Karpas-422 (cell line): Measurements from ENCODE around the gene NFIL3. TPM values are rescaled to one million over a fixed set of nuclear protein-coding genes. Genes with fewer than 3 reads are reported as not detected.
"Not testable (repeated sequence)": the region's sequence is repeated elsewhere in the genome, so short reads cannot be mapped to it uniquely, and the experiment has no call there.

ENCODE experiments used
- DNase-seq: peaks from one replicate; pipeline ENCODE4 v3.0.0-alpha.2; 2015
- H2AFZ ChIP-seq: fragments of 200-600 bp; sonication (generic); 2 replicates; pipeline ENCODE4 v1.6.1; 2014; ENCODE audit warnings: antibody characterized with exemption, low read length, mixed read lengths
- H3K27ac ChIP-seq: fragments of 200-600 bp; sonication (generic); 2 replicates; pipeline ENCODE4 v1.5.1; 2014; ENCODE audit warnings: mild to moderate bottlenecking, low read length, moderate library complexity
- H3K27me3 ChIP-seq: fragments of 200-600 bp; sonication (generic); 2 replicates; pipeline ENCODE4 v1.6.1; 2014; ENCODE audit warnings: low read length, mixed read lengths
- H3K36me3 ChIP-seq: fragments of 200-600 bp; sonication (generic); 2 replicates; pipeline ENCODE4 v1.6.1; 2014; ENCODE audit warnings: low read length, mixed read lengths; ENCODE audit not compliant: insufficient read depth
- H3K4me1 ChIP-seq: fragments of 200-600 bp; sonication (generic); 2 replicates; pipeline ENCODE4 v1.6.1; 2014; ENCODE audit warnings: mild to moderate bottlenecking, low read length, mixed read lengths
- H3K4me2 ChIP-seq: fragments of 200-600 bp; sonication (generic); 2 replicates; pipeline ENCODE4 v1.6.1; 2014; ENCODE audit warnings: low read length, low read depth, mild to moderate bottlenecking; ENCODE audit not compliant: poor library complexity, severe bottlenecking
- H3K4me3 ChIP-seq: fragments of 200-600 bp; sonication (generic); 2 replicates; pipeline ENCODE4 v1.5.1; 2014; ENCODE audit warnings: mild to moderate bottlenecking, antibody characterized with exemption, low read length, mixed read lengths
- H3K79me2 ChIP-seq: fragments of 200-600 bp; sonication (generic); 2 replicates; pipeline ENCODE4 v1.6.1; 2014; ENCODE audit warnings: mild to moderate bottlenecking, low read length, mixed read lengths
- H3K9ac ChIP-seq: fragments of 200-600 bp; sonication (generic); 2 replicates; pipeline ENCODE4 v1.6.0; 2014; ENCODE audit warnings: low read length
- H3K9me2 ChIP-seq: fragments of 200-600 bp; sonication (generic), shearing (Covaris generic); replicated peaks from 2 replicates; pipeline ENCODE4 v1.6.0; 2014; ENCODE audit warnings: mild to moderate bottlenecking, low read length, moderate library complexity; ENCODE audit not compliant: insufficient read depth
- H3K9me3 ChIP-seq: fragments of 300-700, 200-600 bp; sonication (generic); 2 replicates; pipeline ENCODE4 v1.6.1; 2014; ENCODE audit warnings: low read length, mixed read lengths
- H4K20me1 ChIP-seq: fragments of 200-600 bp; sonication (generic); 2 replicates; pipeline ENCODE4 v1.6.1; 2014; ENCODE audit warnings: mild to moderate bottlenecking, antibody characterized with exemption, low read length, low read depth; ENCODE audit not compliant: insufficient read depth
- total RNA-seq: library from RNA; depleted of rRNA; stranded (reverse); fragments of >200 nt; shearing (Covaris generic); gene quantifications from 2 replicates; pipeline ENCODE4 v1.2.3, GENCODE V29; 2014; ENCODE audit warnings: low replicate concordance; rRNA removed

NFIL3 gene, protein sequence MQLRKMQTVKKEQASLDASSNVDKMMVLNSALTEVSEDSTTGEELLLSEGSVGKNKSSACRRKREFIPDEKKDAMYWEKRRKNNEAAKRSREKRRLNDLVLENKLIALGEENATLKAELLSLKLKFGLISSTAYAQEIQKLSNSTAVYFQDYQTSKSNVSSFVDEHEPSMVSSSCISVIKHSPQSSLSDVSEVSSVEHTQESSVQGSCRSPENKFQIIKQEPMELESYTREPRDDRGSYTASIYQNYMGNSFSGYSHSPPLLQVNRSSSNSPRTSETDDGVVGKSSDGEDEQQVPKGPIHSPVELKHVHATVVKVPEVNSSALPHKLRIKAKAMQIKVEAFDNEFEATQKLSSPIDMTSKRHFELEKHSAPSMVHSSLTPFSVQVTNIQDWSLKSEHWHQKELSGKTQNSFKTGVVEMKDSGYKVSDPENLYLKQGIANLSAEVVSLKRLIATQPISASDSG
- total RNA-seq, result 1.9 and 4.1 TPM in 2 replicates

DNA sequence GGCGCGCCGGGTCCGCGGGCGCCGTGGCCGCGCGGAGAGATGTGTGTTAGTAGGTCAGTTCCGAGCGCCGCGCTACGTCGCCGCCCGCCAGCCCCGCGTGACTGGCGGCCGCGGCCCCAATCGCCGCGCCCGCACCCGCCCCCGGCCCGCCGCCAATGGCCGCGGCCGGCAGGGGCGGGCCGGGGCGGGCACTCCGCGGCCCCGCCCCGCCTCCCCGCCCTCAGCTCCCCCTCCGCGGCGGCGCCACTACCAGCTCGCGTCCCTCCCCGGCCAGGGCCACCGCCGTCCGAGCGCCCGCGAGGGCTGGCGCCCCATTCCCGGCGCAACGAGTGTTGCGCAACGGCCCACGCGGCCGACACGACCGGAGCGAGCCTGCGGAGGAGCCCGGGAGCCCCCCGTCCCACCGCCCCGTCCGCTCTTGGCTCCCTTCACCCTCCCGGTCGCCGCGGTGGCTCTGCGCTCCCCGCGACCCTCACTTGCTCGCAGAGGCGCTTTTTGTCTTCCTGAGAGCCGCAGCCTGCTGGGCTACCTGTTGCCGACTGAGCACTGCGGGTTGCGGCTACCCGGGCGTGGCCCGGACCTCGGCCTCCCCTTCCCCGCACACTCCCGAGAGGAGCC lies at the start of gene NFIL3:
Gene NFIL3 (minus strand): TSS at position 48 of the 618 bp plus-strand sequence. CDS start 13,098 bp downstream, outside the sequence.
- peaks cover 28% of the 10 kb centered on the region for H3K4me1 ChIP-seq
- peak within 1 kb of the TSS; percentile 83 for H3K9ac ChIP-seq
- H3K36me3 ChIP-seq, result no peaks in the 10 kb centered on the region
- DNase-seq, result peak; percentile 89
- H2AFZ ChIP-seq, result peak within 1 kb of the TSS; percentile 99
- no peak within 1 kb of the TSS for H3K27ac ChIP-seq
- H3K9me3 ChIP-seq, result no peaks in the 10 kb centered on the region
- H3K4me3 ChIP-seq, result peak within 1 kb of the TSS; percentile 94
- peaks cover 34% of the 10 kb centered on the region for H4K20me1 ChIP-seq
- 0 out of 2 replicates have a peak, but pooled peaks cover 6% of the 10 kb centered on the region for H3K27me3 ChIP-seq
- no peaks in the 10 kb centered on the region for H3K9me2 ChIP-seq
- H3K4me2 ChIP-seq, result peak within 1 kb of the TSS; percentile 97
- 0 out of 2 replicates have a peak, but pooled peaks cover 4% of the 10 kb centered on the region for H3K79me2 ChIP-seq

DNA sequence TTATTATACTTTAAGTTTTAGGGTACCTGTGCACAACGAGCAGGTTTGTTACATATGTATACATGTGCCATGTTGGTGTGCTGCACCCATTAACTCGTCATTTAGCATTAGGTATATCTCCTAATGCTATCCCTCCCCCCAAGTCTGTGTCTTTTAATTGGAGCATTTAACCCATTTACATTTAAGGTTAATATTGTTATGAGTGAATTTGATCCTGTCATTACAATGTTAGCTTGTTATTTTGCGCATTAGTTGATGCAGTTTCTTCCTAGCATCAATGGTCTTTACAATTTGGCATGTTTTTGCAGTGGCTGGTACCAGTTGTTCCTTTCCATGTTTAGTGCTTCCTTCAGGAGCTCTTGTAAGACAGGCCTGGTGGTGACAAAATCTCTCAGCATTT lies 47.9 kb upstream of the NFIL3 start:
- not testable (repeated sequence) for H3K9me3 ChIP-seq, H3K9ac ChIP-seq, H4K20me1 ChIP-seq, H3K36me3 ChIP-seq, H3K27ac ChIP-seq, H3K4me1 ChIP-seq, DNase-seq, H2AFZ ChIP-seq, H3K9me2 ChIP-seq, H3K4me3 ChIP-seq, H3K27me3 ChIP-seq, H3K79me2 ChIP-seq, H3K4me2 ChIP-seq

DNA sequence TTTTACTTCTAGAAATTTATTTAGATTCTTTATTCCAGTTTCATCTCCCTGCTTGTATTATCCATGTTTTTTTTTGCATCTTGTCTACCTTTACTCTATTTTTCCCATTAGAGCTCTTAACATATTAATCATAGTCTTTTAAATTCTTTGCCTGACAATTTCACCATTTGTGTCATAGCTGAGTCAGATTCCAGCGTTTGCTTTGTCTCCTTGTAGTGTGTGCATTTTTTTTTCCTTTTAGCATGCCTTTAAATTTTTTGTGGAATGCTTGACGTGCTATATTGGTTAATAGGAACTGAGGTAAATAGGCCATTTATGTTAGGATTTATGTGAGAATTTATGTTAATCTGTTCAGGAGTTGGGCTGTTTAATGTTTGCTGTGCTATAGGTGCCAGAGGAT lies 41.8 kb upstream of the NFIL3 start:
- H4K20me1 ChIP-seq, result no peaks in the 10 kb centered on the region

DNA sequence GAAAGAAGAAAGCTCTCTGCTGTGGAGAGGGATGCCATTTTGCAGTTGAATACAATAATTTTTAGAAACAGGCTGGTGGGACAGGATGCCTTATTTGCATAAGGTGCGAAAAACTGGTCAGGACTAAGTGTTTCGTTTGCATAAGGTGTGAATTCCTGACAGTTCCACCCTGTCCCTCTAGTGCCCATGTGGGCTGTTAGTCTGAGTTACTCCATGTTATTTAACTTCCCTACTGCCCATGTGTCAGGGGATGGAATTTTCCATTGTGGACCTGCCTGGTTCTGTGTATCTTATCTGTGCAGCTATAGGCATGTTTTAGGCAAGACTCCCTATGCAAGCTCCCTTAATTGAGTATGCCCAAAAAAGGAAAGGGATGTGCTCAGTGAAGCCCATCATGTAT lies 35.3 kb upstream of the NFIL3 start:
- Histone ChIP-seq H3K4me2 (no peak overlapping the region), H2AFZ (no peak overlapping the region), H3K79me2 (no peaks in the 10 kb centered on the region), H3K27me3 (no peaks in the 10 kb centered on the region), H3K36me3 (no peaks in the 10 kb centered on the region), H3K9me3 (no peaks in the 10 kb centered on the region), H3K4me1 (no peaks in the 10 kb centered on the region), H3K9me2 (no peaks in the 10 kb centered on the region), H3K9ac (no peak overlapping the region), H3K27ac (no peak overlapping the region), H3K4me3 (no peak overlapping the region), H4K20me1 (no peaks in the 10 kb centered on the region)
- DNase-seq, result no peak

More for the DNA sequence above, 41.8 kb upstream of the NFIL3 start:
- Histone ChIP-seq H2AFZ (no peak overlapping the region), H3K9me3 (no peaks in the 10 kb centered on the region), H3K79me2 (no peaks in the 10 kb centered on the region), H3K9me2 (no peaks in the 10 kb centered on the region), H3K9ac (no peak overlapping the region), H3K36me3 (no peaks in the 10 kb centered on the region), H3K4me2 (no peak overlapping the region), H3K27ac (no peak overlapping the region), H3K27me3 (no peaks in the 10 kb centered on the region), H3K4me3 (no peak overlapping the region), H3K4me1 (no peaks in the 10 kb centered on the region)
- DNase-seq, result no peak

DNA sequence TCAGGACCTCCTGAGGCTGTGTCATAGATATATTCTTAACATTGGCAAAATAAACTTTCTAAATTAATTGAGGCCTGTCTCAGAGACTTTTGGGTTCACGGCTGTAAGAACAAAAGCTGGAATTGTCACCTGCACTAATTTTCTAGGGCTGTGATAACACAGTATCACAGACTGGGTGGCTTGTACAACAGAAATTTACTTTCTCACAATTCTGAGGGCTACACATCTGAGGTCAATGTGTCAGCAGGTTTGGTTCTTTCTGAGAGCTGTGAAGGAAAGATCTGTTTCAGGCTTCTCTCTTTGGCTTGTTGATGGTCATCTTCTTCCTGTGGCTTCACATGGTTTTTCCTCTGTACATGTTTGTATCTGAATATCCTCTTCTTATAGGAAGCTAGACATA lies 29.2 kb upstream of the NFIL3 start:
- Histone ChIP-seq H3K9me3 (no peaks in the 10 kb centered on the region), H3K9me2 (no peaks in the 10 kb centered on the region), H3K79me2 (no peaks in the 10 kb centered on the region), H3K4me1 (no peaks in the 10 kb centered on the region), H4K20me1 (no peaks in the 10 kb centered on the region), H3K27ac (no peak overlapping the region), H3K9ac (no peak overlapping the region), H3K36me3 (no peaks in the 10 kb centered on the region), H3K27me3 (no peaks in the 10 kb centered on the region), H3K4me3 (no peak overlapping the region), H2AFZ (no peak overlapping the region), H3K4me2 (no peak overlapping the region)
- DNase-seq, result no peak

DNA sequence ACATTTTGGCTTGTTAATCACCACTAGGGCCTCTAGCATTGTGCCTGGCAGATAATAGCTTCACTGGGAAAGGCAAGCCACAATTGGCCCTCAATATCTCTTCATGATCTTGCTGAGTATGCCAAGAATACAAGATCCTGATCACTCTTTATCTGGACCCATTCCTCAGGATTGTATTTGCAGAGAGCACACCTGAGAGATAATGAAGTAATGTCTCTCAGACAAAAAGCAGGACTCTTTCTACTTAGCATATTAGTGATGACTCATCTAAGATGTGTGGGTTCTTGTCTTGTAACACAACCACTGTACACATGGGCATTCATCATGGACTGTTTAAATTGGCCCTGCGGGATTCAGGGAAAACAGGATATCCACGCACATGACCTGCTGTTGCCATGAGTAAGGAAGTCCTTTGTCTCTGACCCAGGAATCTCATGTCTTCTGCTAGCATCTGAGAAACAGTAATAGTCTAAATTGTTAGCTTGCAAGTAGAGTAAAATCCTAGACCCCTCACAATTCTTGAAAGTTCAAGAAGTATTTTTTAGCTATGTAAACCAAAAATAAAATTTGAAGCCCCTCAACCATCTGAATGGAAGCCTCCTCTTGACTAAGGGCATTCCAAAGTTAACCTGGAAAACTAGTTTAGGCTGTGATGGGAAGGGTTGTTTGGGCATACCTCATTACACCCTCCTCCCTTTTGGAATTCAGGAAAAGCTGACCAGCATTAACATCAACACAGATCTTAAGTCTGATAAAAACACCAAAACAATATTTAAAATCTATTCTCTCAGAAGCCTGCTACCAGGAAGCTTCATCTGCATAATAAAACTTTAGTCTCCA lies 28.0 kb upstream of the NFIL3 start:
- H3K4me2 ChIP-seq, result no peak overlapping the region
- no peaks in the 10 kb centered on the region for H3K4me1 ChIP-seq
- no peak overlapping the region for H3K27ac ChIP-seq
- DNase-seq, result no peak
- no peaks in the 10 kb centered on the region for H3K27me3 ChIP-seq
- H3K79me2 ChIP-seq, result no peaks in the 10 kb centered on the region
- H3K4me3 ChIP-seq, result no peak overlapping the region
- no peaks in the 10 kb centered on the region for H3K9me3 ChIP-seq
- H3K36me3 ChIP-seq, result no peaks in the 10 kb centered on the region
- no peak overlapping the region for H3K9ac ChIP-seq
- H4K20me1 ChIP-seq, result no peaks in the 10 kb centered on the region
- H3K9me2 ChIP-seq, result no peaks in the 10 kb centered on the region
- no peak overlapping the region for H2AFZ ChIP-seq

DNA sequence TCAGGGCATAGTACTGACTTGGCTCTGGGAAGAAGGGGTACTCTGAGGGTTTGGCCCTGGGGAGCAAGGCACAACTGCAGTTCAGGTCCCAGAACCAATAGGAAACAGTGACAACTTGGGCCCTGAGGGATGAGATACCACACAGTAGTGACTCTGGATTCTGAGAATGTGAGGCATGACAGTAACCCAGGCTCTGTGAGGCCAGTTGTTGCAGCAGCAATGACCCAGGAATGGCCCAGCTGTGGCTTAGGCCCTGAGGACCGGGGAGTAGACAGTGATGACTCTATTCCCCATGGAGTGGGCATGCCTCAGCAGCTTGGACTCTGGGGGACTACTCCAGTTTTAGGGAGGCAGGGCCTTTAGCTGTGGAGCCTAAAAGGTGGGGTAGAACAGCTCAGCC lies 21.5 kb upstream of the NFIL3 start:
- Histone ChIP-seq H3K36me3 (no peaks in the 10 kb centered on the region), H3K4me3 (no peak overlapping the region), H2AFZ (no peak overlapping the region), H3K9ac (no peak overlapping the region), H3K4me1 (no peaks in the 10 kb centered on the region), H3K4me2 (no peak overlapping the region), H4K20me1 (no peaks in the 10 kb centered on the region), H3K9me2 (no peaks in the 10 kb centered on the region), H3K27me3 (no peaks in the 10 kb centered on the region), H3K79me2 (no peaks in the 10 kb centered on the region), H3K9me3 (peaks cover 7% of the 10 kb centered on the region), H3K27ac (no peak overlapping the region)
- DNase-seq, result no peak

DNA sequence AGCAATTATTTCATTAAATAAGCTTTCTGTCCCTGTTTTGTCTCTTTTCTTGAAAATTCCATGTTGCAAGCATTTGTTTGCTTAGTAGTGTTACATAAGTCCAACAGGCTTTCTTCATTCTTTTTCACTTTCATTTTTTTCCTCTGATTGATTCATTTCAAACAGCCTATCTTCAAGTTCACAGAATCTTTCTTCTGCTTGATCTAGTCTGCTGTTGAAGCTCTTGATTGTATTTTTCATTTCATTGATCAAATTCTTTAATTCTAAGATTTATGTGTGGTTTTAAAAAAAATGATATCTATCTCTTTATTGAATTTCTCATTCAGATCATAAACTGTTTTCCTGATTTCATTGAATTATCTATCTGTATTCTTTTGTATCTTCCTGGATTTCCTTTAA lies 20.4 kb upstream of the NFIL3 start:
- no peaks in the 10 kb centered on the region for H3K9me2 ChIP-seq
- H3K4me2 ChIP-seq, result no peak overlapping the region
- H3K4me1 ChIP-seq, result no peaks in the 10 kb centered on the region
- H3K79me2 ChIP-seq, result no peaks in the 10 kb centered on the region
- H3K4me3 ChIP-seq, result no peak overlapping the region
- H2AFZ ChIP-seq, result no peak overlapping the region
- no peak for DNase-seq
- peaks cover 7% of the 10 kb centered on the region for H3K9me3 ChIP-seq
- no peaks in the 10 kb centered on the region for H3K27me3 ChIP-seq
- no peak overlapping the region for H3K27ac ChIP-seq
- H4K20me1 ChIP-seq, result no peaks in the 10 kb centered on the region
- no peaks in the 10 kb centered on the region for H3K36me3 ChIP-seq
- no peak overlapping the region for H3K9ac ChIP-seq
